Measurements from ENCODE around the gene RPLP2.

DNA sequence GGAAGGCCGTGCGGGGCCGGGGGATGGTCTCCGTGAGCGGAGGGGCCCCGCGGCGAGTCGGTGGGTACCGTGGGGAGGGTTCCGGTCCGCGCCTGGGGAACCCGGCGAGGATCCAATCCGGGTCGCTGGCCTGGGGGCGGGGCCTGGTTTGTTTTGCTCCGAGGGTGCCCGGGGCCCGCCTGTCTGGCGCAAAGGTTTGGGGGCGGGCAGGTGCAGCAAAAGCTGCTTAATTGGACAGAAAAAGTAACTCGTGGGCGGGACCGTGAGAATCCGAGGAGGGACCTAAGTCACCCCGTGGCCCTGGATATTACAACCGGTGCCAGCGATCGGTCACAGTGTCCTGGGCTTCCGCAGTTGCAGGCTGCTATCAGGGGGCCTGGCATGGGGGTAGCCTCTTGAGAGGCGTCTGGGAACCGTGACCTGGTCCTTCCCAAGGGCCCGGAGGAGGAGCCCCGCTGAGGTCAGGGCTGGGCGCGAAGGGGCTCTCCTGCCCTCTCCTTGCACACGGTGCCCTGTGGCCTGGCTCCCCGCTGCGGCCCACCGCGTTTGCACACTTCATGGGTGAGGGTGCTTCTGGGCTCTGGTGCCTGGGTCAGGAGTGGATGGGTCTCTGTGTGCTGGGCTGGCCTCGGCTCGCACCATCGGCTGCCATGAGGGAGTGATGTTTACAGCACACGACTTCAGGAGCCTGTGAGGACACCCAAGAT, 10.3 kb downstream of the RPLP2 start:
- TF ChIP-seq, protein P1, sequence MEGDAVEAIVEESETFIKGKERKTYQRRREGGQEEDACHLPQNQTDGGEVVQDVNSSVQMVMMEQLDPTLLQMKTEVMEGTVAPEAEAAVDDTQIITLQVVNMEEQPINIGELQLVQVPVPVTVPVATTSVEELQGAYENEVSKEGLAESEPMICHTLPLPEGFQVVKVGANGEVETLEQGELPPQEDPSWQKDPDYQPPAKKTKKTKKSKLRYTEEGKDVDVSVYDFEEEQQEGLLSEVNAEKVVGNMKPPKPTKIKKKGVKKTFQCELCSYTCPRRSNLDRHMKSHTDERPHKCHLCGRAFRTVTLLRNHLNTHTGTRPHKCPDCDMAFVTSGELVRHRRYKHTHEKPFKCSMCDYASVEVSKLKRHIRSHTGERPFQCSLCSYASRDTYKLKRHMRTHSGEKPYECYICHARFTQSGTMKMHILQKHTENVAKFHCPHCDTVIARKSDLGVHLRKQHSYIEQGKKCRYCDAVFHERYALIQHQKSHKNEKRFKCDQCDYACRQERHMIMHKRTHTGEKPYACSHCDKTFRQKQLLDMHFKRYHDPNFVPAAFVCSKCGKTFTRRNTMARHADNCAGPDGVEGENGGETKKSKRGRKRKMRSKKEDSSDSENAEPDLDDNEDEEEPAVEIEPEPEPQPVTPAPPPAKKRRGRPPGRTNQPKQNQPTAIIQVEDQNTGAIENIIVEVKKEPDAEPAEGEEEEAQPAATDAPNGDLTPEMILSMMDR (IDR thresholded peaks at IDR 0.05; ENCODE audit: low read depth, low read length, poor library complexity, severe bottlenecking) = no peak
- TF ChIP-seq EZH2phosphoT487 (IDR thresholded peaks at IDR 0.05; ENCODE audit: borderline replicate concordance, low read length) = no peak

Measured in DOHH2 (cell line).